ENCODE measurements around the gene NEU2.

GRCh38 chr2:233075966-233076339 is 43.5 kb downstream of the NEU2 start:
- no peak for TF ChIP-seq TAF1 (IDR thresholded peaks at IDR 0.05; ENCODE audit: low read depth)
- TF ChIP-seq CREB1 (IDR thresholded peaks at IDR 0.05; ENCODE audit: low read depth): no peak
- no peak for TF ChIP-seq YY1 (IDR thresholded peaks at IDR 0.05; ENCODE audit: low read depth)
- TF ChIP-seq EP300 (IDR thresholded peaks at IDR 0.05; ENCODE audit: borderline replicate concordance): no peak
- TF ChIP-seq RAD21 (IDR thresholded peaks at IDR 0.05; ENCODE audit: low read depth): no peak
- no peak for TF ChIP-seq REST (IDR thresholded peaks at IDR 0.05; ENCODE audit: low read depth)
- no peak for TF ChIP-seq NFIC (IDR thresholded peaks at IDR 0.05)
- TF ChIP-seq MAX (IDR thresholded peaks at IDR 0.05): no peak
- TF ChIP-seq TCF12 (IDR thresholded peaks at IDR 0.05; ENCODE audit: low read depth): no peak
- TF ChIP-seq CEBPB (IDR thresholded peaks at IDR 0.05): no peak
